Keratinocyte (primary cell): ENCODE measurements around the gene ADCY10. TPM values are rescaled to one million over a fixed set of nuclear protein-coding genes. Genes with fewer than 3 reads are reported as not detected.

Experiments used
- DNase-seq: peaks from one replicate; pipeline ENCODE4 v3.0.0-alpha.2; 2011; ENCODE audit warnings: low read depth, missing footprints, low spot score
- FAIRE-seq: peaks from 2 replicates; lab custom pipeline; 2011; peaks lifted over from hg19 to GRCh38; lab: Jason Lieb, UNC
- H2AFZ ChIP-seq: 2 replicates; pipeline ENCODE4 v1.6.0; 2012; ENCODE audit warnings: low read length, control low read depth, inconsistent platforms; ENCODE audit not compliant: control insufficient read depth
- H3K27ac ChIP-seq: 2 replicates; pipeline ENCODE4 v1.5.1; 2011; ENCODE audit warnings: low read length; ENCODE audit not compliant: control insufficient read depth, insufficient read depth
- H3K27me3 ChIP-seq: 3 replicates; pipeline ENCODE4 v1.6.0; 2011; ENCODE audit warnings: low read length; ENCODE audit not compliant: control insufficient read depth, insufficient read depth; ENCODE audit errors: extremely low read depth
- H3K36me3 ChIP-seq, 2 experiments: 2 replicates in 1 of 2; 3 replicates in 1 of 2; pipeline ENCODE4 v1.5.1; 2011; ENCODE audit warnings: low read length in 2 of 2, mild to moderate bottlenecking in 1 of 2; ENCODE audit not compliant: control insufficient read depth in 2 of 2, insufficient read depth in 2 of 2; ENCODE audit errors: extremely low read depth in 1 of 2
- H3K4me1 ChIP-seq: 3 replicates; pipeline ENCODE4 v1.5.1; 2011; ENCODE audit warnings: low read length; ENCODE audit not compliant: control insufficient read depth, insufficient read depth; ENCODE audit errors: extremely low read depth
- H3K4me2 ChIP-seq: 3 replicates; pipeline ENCODE4 v1.6.0; 2011; ENCODE audit warnings: low read depth, low read length; ENCODE audit not compliant: control insufficient read depth, insufficient read depth; ENCODE audit errors: extremely low read depth
- H3K4me3 ChIP-seq, 3 experiments: fragments of 200-600 bp in 1 of 3; sonication (generic) in 1 of 3; 2 replicates in 2 of 3; 3 replicates in 1 of 3; pipeline ENCODE4 v1.5.1; 2011 to 2016; ENCODE audit warnings: low read length in 3 of 3, mild to moderate bottlenecking in 3 of 3, control low read depth in 2 of 3, inconsistent platforms in 1 of 3, low read depth in 1 of 3, mixed read lengths in 1 of 3, mixed run types in 1 of 3, moderate library complexity in 1 of 3; ENCODE audit not compliant: control insufficient read depth in 2 of 3, insufficient read depth in 2 of 3; ENCODE audit errors: extremely low read depth in 1 of 3
- H3K79me2 ChIP-seq: 2 replicates; pipeline ENCODE4 v1.6.0; 2012; ENCODE audit warnings: low read length; ENCODE audit not compliant: control insufficient read depth, insufficient read depth
- H3K9ac ChIP-seq: 3 replicates; pipeline ENCODE4 v1.6.0; 2011; ENCODE audit warnings: low read length; ENCODE audit not compliant: control insufficient read depth, insufficient read depth; ENCODE audit errors: extremely low read depth
- H3K9me1 ChIP-seq: 3 replicates; pipeline ENCODE4 v1.6.0; 2011; ENCODE audit warnings: low read length; ENCODE audit not compliant: control insufficient read depth, insufficient read depth; ENCODE audit errors: extremely low read depth
- H3K9me3 ChIP-seq: 2 replicates; pipeline ENCODE4 v1.5.1; 2012; ENCODE audit warnings: low read depth, low read length; ENCODE audit not compliant: control insufficient read depth
- H4K20me1 ChIP-seq: 3 replicates; pipeline ENCODE4 v1.6.0; 2011; ENCODE audit warnings: low read length; ENCODE audit not compliant: control insufficient read depth, insufficient read depth; ENCODE audit errors: extremely low read depth
- CTCF ChIP-seq, 3 experiments: IDR thresholded peaks in 1 of 3; conservative IDR thresholded peaks in 1 of 3; optimal IDR thresholded peaks in 1 of 3; 2 replicates in 2 of 3; 3 replicates in 1 of 3; pipeline versions ENCODE3 to v1.5.1; 2011; ENCODE audit warnings: low read length in 3 of 3, mild to moderate bottlenecking in 3 of 3, moderate library complexity in 2 of 3, control low read depth in 1 of 3, inconsistent platforms in 1 of 3; ENCODE audit not compliant: insufficient read depth in 2 of 3; ENCODE audit errors: extremely low read depth in 1 of 3
- EZH2 ChIP-seq: IDR thresholded peaks from one replicate; pipeline ENCODE4 v1.6.1; 2012; ENCODE audit warnings: inconsistent platforms, mild to moderate bottlenecking, low read length, moderate library complexity
- dilution Hi-C: fragments of 300-500 bp; cut with MboI; formaldehyde crosslinking; loops from one replicate; pipeline ENCODE4 v1.7.0; 2020; ENCODE audit warnings: low sequenced_read_pairs; ENCODE audit not compliant: extremely low pct_ligation_motif_present
- polyA plus RNA-seq, 5 experiments: library from polyadenylated mRNA; depleted of rRNA in 3 of 5; stranded (reverse) in 3 of 5; stranded (forward) in 1 of 5; unstranded in 1 of 5; fragments of >200 nt; gene quantifications; 1 replicate in 1 of 5; 2 replicates in 3 of 5; 3 replicates in 1 of 5; pipeline versions ENCODE4 v1.2.1 to v1.2.3, GENCODE V29; 2011 to 2012; ENCODE audit warnings: missing spikeins in 2 of 5, low read depth in 1 of 5, low replicate concordance in 1 of 5

Gene ADCY10
- polyA plus RNA-seq, 1 donor (not counting 4 experiments of a cell fraction or from before 2014, with no cell fraction given): 0.04 TPM

GRCh38 chr1:167824163-167824794 is 89.7 kb downstream of the ADCY10 start:
- H3K4me3 ChIP-seq: no peak overlapping the region
- H3K4me1 ChIP-seq: peaks cover 16% of the 10 kb centered on the region
- no peak for TF ChIP-seq EZH2
- no peak for TF ChIP-seq CTCF (optimal IDR thresholded peaks at IDR 0.05 in 1 of 3, IDR thresholded peaks at IDR 0.05 in 1 of 3, conservative IDR thresholded peaks at IDR 0.05 in 1 of 3; ENCODE audit: extremely low read depth in 1 of 3, insufficient read depth in 2 of 3, low read length in 3 of 3)
- dilution Hi-C loops: no loop called here
- H3K27me3 ChIP-seq: no peaks in the 10 kb centered on the region
- H3K79me2 ChIP-seq: no peaks in the 10 kb centered on the region
- no peak overlapping the region for H3K4me2 ChIP-seq
- no peak overlapping the region for H3K9ac ChIP-seq
- no peaks in the 10 kb centered on the region for H3K9me1 ChIP-seq
- H2AFZ ChIP-seq: no peak overlapping the region
- H3K36me3 ChIP-seq: no peaks in the 10 kb centered on the region
- H4K20me1 ChIP-seq: no peaks in the 10 kb centered on the region
- DNase-seq (no peak), FAIRE-seq (no peak)
- H3K27ac ChIP-seq: no peak overlapping the region
- H3K9me3 ChIP-seq: no peaks in the 10 kb centered on the region

GRCh38 chr1:167821969-167822685 is 91.8 kb downstream of the ADCY10 start:
- Histone ChIP-seq H2AFZ (no peak overlapping the region), H3K4me2 (no peak overlapping the region), H3K9me3 (no peaks in the 10 kb centered on the region), H3K4me1 (peaks cover 16% of the 10 kb centered on the region), H4K20me1 (no peaks in the 10 kb centered on the region), H3K79me2 (no peaks in the 10 kb centered on the region), H3K27me3 (no peaks in the 10 kb centered on the region), H3K9me1 (no peaks in the 10 kb centered on the region), H3K27ac (no peak overlapping the region), H3K4me3 (no peak overlapping the region), H3K9ac (no peak overlapping the region), H3K36me3 (no peaks in the 10 kb centered on the region)
- FAIRE-seq: no peak
- no peak for DNase-seq
- TF ChIP-seq EZH2 (no peak), CTCF (optimal IDR thresholded peaks at IDR 0.05 in 1 of 3, IDR thresholded peaks at IDR 0.05 in 1 of 3, conservative IDR thresholded peaks at IDR 0.05 in 1 of 3; ENCODE audit: extremely low read depth in 1 of 3, insufficient read depth in 2 of 3, low read length in 3 of 3) (no peak)
- dilution Hi-C loops: no loop called here
